Activated CD4-positive, alpha-beta memory T cell treated with anti-CD3 and anti-CD28 coated beads for 36 hours (primary cell): ENCODE measurements around the gene UBA5. TPM values are rescaled to one million over a fixed set of nuclear protein-coding genes. Genes with fewer than 3 reads are reported as not detected.
A peak's percentile ranks its signal among the peaks of the same experiment; 100 is the strongest.
"Not testable (repeated sequence)": the region's sequence is repeated elsewhere in the genome, so short reads cannot be mapped to it uniquely, and the experiment has no call there.

Source experiments
- CTCF ChIA-PET: fragments of 350-600 bp; sonication (Branson Sonifier 250); formaldehyde crosslinking; loops from one replicate; lab custom pipeline; 2021; ENCODE audit warnings: antibody characterized with exemption, inconsistent platforms; lab: Charles Lee
- POLR2A ChIA-PET: fragments of 350-600 bp; sonication (Branson Sonifier 250); formaldehyde crosslinking; loops from one replicate; lab custom pipeline; 2021; ENCODE audit warnings: antibody characterized with exemption; lab: Charles Lee
- DNase-seq: peaks from one replicate; pipeline ENCODE4 v3.0.0-alpha.2; 2020
- H3K27ac Mint-ChIP-seq: one replicate; pipeline ENCODE4 v1.8.0; 2021; ENCODE audit warnings: mixed read lengths
- H3K27me3 Mint-ChIP-seq: one replicate; pipeline ENCODE4 v1.8.0; 2021; ENCODE audit warnings: mixed read lengths
- H3K36me3 Mint-ChIP-seq: one replicate; pipeline ENCODE4 v1.8.0; 2021; ENCODE audit warnings: mixed read lengths
- H3K4me1 Mint-ChIP-seq: one replicate; pipeline ENCODE4 v1.8.0; 2021; ENCODE audit warnings: low read depth, mixed read lengths
- H3K4me3 Mint-ChIP-seq: one replicate; pipeline ENCODE4 v1.8.0; 2021; ENCODE audit warnings: mild to moderate bottlenecking, mixed read lengths
- H3K9me3 Mint-ChIP-seq: one replicate; pipeline ENCODE4 v1.8.0; 2021; ENCODE audit warnings: mixed read lengths
- intact Hi-C: fragments of 100-400 bp; cut with micrococcal nuclease; formaldehyde crosslinking; loops from one replicate; pipeline ENCODE4 v1.15.1; 2023
- total RNA-seq, 2 experiments: library from RNA; stranded (reverse); gene quantifications; one replicate each; pipeline ENCODE4 v1.2.3, GENCODE V29; 2021

Gene UBA5
- total RNA-seq = 10 to 100 TPM; 50.4 to 58.3 TPM

DNA sequence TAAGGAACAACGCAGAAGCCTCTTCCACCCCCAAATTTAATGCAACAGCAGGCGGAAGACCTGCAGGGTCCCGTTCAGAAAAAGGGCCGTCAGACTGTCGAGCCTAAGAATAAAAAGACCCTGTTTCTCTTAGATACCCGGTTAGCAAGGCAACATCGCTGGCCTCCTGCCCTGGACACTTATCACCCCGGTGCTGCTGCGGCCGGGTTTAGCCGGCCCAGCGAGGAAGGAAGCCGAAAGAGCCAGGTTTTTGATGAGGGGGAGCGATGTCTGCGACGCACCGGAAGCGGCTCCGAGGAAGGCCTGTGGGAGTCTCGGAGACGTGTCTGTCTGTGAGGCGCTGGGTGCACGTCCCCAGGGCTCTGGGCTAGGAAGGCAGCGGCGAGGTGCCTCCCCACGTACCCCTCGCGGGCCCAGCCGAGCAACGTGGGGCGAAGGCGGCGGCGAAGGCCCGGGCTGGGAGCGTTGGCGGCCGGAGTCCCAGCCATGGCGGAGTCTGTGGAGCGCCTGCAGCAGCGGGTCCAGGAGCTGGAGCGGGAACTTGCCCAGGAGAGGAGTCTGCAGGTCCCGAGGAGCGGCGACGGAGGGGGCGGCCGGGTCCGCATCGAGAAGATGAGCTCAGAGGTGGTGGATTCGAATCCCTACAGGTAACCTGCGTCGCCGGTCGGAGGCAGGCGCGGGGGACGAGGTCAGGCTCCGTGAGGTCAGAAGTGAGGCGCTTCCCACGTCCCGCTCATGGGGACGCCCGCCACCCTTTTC lies at the start of gene UBA5:
TSS of gene UBA5 (plus strand) at position 278 of the 759 bp plus-strand sequence. CDS start at position 487, 209 bp downstream.
- no peaks in the 10 kb centered on the region for H3K9me3 Mint-ChIP-seq
- peaks cover 49% of the 10 kb centered on the region for H3K4me1 Mint-ChIP-seq

DNA sequence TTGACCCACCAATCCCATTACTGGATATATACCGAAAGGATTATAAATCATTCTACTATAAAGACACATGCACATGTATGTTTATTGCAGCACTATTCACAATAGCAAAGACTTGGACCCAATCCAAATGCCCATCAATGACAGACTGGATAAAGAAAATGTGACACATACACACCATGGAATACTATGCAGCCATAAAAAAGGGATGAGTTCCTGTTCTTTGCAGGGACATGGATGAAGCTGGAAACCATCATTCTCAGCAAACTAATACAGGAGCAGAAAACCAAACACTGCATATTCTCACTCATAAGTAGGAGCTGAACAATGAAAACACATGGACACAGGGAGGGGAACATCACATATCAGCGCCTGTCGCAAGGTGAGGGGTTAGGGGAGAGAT lies 44.8 kb upstream of the UBA5 start:
- H3K4me3 Mint-ChIP-seq, intact Hi-C loops, H3K27ac Mint-ChIP-seq, POLR2A ChIA-PET, CTCF ChIA-PET, H3K4me1 Mint-ChIP-seq, H3K27me3 Mint-ChIP-seq, H3K9me3 Mint-ChIP-seq, DNase-seq: not testable (repeated sequence)
- H3K36me3 Mint-ChIP-seq = peaks cover 39% of the 10 kb centered on the region

More for the DNA sequence above, at the start of gene UBA5:
- H3K27me3 Mint-ChIP-seq = no peaks in the 10 kb centered on the region
- ChIA-PET POLR2A (interaction anchor here (1.1 to 1.2 kb wide), 4 partner anchors 10 to 243 kb away, joined by 3 to 5 read pairs (median 3); partner anchors contain the start of gene DNAJC13), CTCF (interaction anchor here (0.6 to 2.3 kb wide), 7 partner anchors 9 to 124 kb away, joined by 3 to 10 read pairs (median 4); no protein-coding TSS in a partner anchor)
- peak within 1 kb of the TSS; percentile 88 for H3K27ac Mint-ChIP-seq
- peak; percentile 79 for DNase-seq
- peak within 1 kb of the TSS; percentile 93 for H3K4me3 Mint-ChIP-seq
- H3K36me3 Mint-ChIP-seq = peaks cover 9% of the 10 kb centered on the region
- intact Hi-C loops = loop anchor here (1.0 to 5.0 kb wide), 3 partner anchors 62 to 913 kb away; partner anchors contain the start of genes CDV3, DNAJC13 and NPHP3

DNA sequence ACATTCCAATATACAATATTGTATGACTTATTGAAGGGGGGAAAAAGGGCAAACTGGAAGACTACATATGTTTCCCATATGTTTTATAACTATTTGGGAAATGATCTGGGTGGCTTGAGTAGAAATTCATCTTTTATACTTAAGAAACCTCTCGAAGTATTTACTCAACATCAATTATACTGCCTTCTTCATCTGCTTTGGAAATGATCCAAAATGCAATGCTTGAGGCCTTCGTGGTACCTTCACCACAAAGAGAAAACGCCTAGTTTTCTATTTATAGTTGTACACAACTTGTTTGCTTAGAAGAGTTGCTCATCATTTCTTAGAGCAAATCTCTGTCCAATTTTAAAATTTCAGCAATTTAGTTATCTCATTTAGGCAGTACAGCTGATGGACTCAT lies 44.2 kb upstream of the UBA5 start:
- H3K9me3 Mint-ChIP-seq = peaks cover 9% of the 10 kb centered on the region
- DNase-seq = no peak
- peaks cover 44% of the 10 kb centered on the region for H3K36me3 Mint-ChIP-seq
- H3K27me3 Mint-ChIP-seq = no peaks in the 10 kb centered on the region
- POLR2A ChIA-PET = no interaction called here
- no peaks in the 10 kb centered on the region for H3K4me1 Mint-ChIP-seq
- no peak overlapping the region for H3K4me3 Mint-ChIP-seq
- H3K27ac Mint-ChIP-seq = no peak overlapping the region
- CTCF ChIA-PET = no interaction called here
- intact Hi-C loops = no loop called here

DNA sequence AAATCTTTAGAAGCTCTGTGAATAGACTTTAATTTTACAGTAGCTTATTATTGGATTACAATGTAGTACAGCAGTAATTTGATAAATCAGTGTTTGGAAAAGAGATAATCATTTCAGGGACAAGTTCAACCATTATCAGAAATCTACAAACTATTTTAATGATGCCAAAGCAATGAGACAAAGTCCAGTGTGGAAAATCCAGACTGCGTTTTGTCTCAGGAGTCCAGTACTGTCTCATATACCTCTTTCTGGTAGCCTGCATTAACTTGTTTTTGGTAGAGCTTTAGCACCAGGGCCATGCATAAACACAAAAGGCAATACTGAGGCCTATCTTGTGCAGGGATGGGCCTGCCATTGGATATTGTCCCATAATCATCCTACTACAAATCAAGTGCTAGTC lies 43.3 kb upstream of the UBA5 start:
- ChIA-PET POLR2A (no interaction called here), CTCF (no interaction called here)
- H3K9me3 Mint-ChIP-seq = peaks cover 8% of the 10 kb centered on the region
- intact Hi-C loops = no loop called here
- DNase-seq = no peak
- H3K4me3 Mint-ChIP-seq = no peak overlapping the region
- H3K4me1 Mint-ChIP-seq = no peaks in the 10 kb centered on the region
- no peak overlapping the region for H3K27ac Mint-ChIP-seq
- no peaks in the 10 kb centered on the region for H3K27me3 Mint-ChIP-seq
- H3K36me3 Mint-ChIP-seq = peaks cover 44% of the 10 kb centered on the region

DNA sequence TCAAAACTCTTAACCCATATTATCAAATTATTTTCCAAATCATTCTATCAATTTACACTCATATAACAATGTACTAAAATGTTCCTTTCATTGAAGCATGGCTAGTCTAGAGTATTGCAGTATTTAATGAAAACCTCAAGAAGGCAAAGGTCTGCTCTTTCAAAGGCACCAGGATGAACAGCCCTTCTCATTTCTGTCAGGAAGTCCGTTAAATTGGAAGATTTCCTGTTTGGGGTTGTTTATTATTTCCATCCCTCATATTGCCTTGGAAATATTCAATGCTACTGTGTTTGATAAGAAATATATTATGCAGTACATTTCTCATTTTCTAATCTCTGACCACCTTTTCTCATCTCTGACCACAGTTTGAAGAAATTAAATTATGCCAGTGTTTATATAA lies 38.0 kb upstream of the UBA5 start:
- ChIA-PET POLR2A (no interaction called here), CTCF (no interaction called here)
- Mint-ChIP-seq H3K36me3 (peaks cover 31% of the 10 kb centered on the region), H3K27ac (no peak overlapping the region), H3K27me3 (no peaks in the 10 kb centered on the region), H3K4me1 (no peaks in the 10 kb centered on the region), H3K9me3 (no peaks in the 10 kb centered on the region), H3K4me3 (no peak overlapping the region)
- DNase-seq = no peak
- intact Hi-C loops = no loop called here

DNA sequence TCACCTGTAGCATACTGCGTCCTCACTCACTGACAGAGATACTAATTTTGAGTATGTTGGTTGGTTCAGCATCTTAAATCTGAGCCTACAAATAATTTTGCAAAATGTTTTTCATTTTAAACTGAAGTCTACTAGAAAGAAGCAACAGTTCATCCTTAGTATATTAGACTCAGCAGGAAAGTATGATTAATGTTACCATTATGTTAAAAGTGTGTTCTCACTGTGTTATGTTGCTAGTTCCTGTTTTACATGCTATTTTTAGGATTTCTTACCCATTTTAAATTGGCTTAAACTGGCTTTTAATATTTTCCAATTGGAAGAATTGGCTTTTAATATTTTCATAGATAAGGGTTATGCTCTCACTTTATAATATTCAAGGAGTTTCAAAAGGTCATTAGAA lies 37.4 kb upstream of the UBA5 start:
- peaks cover 27% of the 10 kb centered on the region for H3K36me3 Mint-ChIP-seq

DNA sequence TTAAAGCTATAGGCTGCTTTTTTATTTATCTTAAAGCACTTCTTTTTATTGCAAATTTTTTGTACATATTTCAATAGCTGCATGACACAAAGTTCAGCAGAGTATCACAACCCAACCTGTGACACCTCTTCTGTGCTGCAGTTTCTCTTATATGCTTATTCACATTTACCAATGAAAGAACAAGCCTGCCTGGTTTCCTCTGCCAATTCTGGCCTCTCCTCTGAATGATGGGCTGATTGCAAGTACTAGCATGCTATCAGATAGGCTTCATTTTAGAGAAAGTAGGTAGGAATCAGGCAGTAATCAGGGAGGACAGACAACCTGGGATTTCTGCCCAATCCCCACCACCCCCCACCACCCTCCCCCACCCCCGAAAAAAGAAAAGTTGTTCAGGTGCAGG lies 36.5 kb upstream of the UBA5 start:
- POLR2A ChIA-PET = no interaction called here
- CTCF ChIA-PET = interaction anchor here (0.7 to 1.5 kb wide), 3 partner anchors 20 to 87 kb away, joined by 3 to 11 read pairs (median 3); no protein-coding TSS in a partner anchor
- Mint-ChIP-seq H3K4me3 (no peak overlapping the region), H3K4me1 (no peaks in the 10 kb centered on the region), H3K27ac (no peak overlapping the region), H3K36me3 (peaks cover 27% of the 10 kb centered on the region), H3K9me3 (no peaks in the 10 kb centered on the region), H3K27me3 (no peaks in the 10 kb centered on the region)
- intact Hi-C loops = no loop called here
- DNase-seq = no peak

More for the DNA sequence above, 37.4 kb upstream of the UBA5 start:
- no peaks in the 10 kb centered on the region for H3K27me3 Mint-ChIP-seq
- no peaks in the 10 kb centered on the region for H3K9me3 Mint-ChIP-seq
- no peak for DNase-seq
- H3K27ac Mint-ChIP-seq = no peak overlapping the region
- H3K4me1 Mint-ChIP-seq = no peaks in the 10 kb centered on the region
- ChIA-PET CTCF (interaction anchor here (0.6 to 1.5 kb wide), 3 partner anchors 21 to 86 kb away, joined by 3 to 11 read pairs (median 3); no protein-coding TSS in a partner anchor), POLR2A (no interaction called here)
- no peak overlapping the region for H3K4me3 Mint-ChIP-seq
- intact Hi-C loops = no loop called here

DNA sequence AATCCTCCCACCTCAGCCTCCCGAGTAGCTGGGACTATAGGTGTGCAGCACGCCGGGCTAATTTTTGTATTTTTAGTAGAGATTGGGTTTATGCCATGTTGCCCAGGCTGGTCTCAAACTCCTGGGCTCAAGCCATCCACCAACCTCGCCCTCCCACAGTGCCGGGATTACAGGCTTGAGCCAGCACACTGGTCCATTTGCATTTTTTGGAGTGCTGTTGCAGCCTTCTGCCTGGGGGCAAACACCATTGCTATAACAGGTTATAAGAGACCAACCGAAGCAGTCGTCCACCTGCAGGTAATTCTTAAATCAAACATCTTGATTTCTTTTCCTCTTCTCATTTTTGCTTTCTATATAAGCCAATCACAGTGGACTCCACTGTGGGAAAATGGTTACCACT lies 35.3 kb upstream of the UBA5 start:
- Mint-ChIP-seq H3K27ac (no peak overlapping the region), H3K4me1 (peaks cover under 1% of the 10 kb centered on the region), H3K4me3 (no peak overlapping the region), H3K36me3 (peaks cover 28% of the 10 kb centered on the region), H3K9me3 (no peaks in the 10 kb centered on the region), H3K27me3 (no peaks in the 10 kb centered on the region)
- POLR2A ChIA-PET = no interaction called here
- CTCF ChIA-PET = no interaction called here
- DNase-seq = no peak
- intact Hi-C loops = no loop called here

DNA sequence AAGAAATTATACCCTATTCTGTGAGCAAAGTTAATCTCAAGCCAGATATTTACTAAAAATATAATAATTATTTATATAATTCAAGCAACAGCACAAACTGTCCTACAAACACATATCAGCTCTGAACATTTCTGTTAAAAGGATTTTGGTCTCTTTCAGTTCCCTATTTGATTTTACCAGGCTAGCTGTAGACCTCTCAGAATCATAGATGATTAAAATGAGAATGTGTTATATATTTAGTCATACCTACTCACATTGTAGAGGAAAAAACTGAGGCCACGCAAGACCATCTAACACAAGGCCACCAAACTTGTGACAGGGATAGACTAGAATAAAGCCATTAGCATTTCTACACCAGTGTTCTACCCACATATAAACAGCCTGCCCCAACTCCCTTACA lies 34.5 kb upstream of the UBA5 start:
- POLR2A ChIA-PET = no interaction called here
- no peak overlapping the region for H3K27ac Mint-ChIP-seq
- no peak overlapping the region for H3K4me3 Mint-ChIP-seq
- H3K9me3 Mint-ChIP-seq = no peaks in the 10 kb centered on the region
- no peaks in the 10 kb centered on the region for H3K27me3 Mint-ChIP-seq
- peaks cover 4% of the 10 kb centered on the region for H3K4me1 Mint-ChIP-seq
- DNase-seq = no peak
- peaks cover 25% of the 10 kb centered on the region for H3K36me3 Mint-ChIP-seq
- intact Hi-C loops = no loop called here
- CTCF ChIA-PET = no interaction called here

DNA sequence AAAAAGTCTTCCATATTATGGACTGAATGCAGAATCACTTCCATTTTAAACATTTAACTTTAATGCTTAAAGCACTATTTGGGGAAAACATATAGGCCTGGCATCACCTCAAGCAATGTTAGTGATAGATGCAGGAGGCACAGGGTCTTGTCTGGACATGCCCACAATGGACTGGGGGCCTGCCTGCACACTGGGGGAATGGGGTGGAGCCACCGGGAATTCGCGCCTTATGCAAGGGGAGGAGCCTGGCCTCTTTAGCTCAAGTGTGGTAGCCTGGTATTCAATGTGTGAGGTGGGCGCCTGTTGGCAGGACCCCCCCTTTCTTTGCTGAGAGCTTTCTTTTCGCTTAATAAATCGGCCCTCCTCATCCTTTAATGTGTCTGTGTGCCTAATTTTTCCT lies 33.2 kb upstream of the UBA5 start:
- no peak overlapping the region for H3K4me3 Mint-ChIP-seq
- intact Hi-C loops = no loop called here
- peaks cover 17% of the 10 kb centered on the region for H3K36me3 Mint-ChIP-seq
- CTCF ChIA-PET = no interaction called here
- H3K27ac Mint-ChIP-seq = no peak overlapping the region
- H3K27me3 Mint-ChIP-seq = no peaks in the 10 kb centered on the region
- POLR2A ChIA-PET = no interaction called here
- no peak for DNase-seq
- peaks cover 4% of the 10 kb centered on the region for H3K4me1 Mint-ChIP-seq
- no peaks in the 10 kb centered on the region for H3K9me3 Mint-ChIP-seq

DNA sequence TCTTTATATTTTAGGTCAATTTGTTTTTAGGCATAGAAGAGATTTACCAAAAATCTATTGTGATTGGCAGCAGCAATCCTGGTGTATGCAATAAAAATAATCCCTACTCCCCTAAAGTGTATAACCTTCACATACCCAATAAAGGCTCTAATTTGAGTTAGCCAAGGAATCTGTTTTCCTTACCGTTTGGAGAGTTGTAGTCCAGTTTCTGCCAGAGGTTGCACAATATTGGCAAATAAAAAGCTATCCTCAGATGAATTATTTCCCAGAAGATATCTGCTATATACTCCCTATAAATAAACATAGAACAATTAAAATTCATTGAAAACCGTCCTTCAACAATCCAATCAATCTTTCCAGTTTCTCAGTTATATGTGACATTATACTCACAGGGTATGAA lies 32.0 kb upstream of the UBA5 start:
- Mint-ChIP-seq H3K4me3 (no peak overlapping the region), H3K36me3 (peaks cover 16% of the 10 kb centered on the region), H3K27ac (no peak overlapping the region), H3K4me1 (peaks cover 4% of the 10 kb centered on the region), H3K27me3 (no peaks in the 10 kb centered on the region), H3K9me3 (no peaks in the 10 kb centered on the region)
- intact Hi-C loops = no loop called here
- DNase-seq = no peak
- POLR2A ChIA-PET = no interaction called here
- CTCF ChIA-PET = no interaction called here

DNA sequence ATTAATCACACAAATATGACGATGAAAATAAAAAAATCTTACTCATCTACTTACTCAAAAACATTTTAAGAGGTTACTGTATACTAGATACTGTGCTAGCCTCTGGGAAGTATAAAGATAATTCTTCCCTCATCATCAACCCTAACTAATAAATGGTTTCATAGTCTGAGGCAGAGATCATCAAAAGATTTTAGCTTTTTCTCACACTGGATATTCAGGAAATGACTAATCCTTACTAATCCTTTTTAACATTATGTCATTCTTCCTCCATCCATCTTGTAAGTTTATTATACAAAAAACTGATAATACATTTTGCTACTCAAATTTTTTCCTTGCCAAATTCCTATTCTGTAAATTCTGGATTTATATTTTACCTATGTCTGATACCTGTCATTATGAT lies 30.2 kb upstream of the UBA5 start:
- Mint-ChIP-seq H3K4me1 (peaks cover 4% of the 10 kb centered on the region), H3K36me3 (peaks cover 14% of the 10 kb centered on the region), H3K4me3 (no peak overlapping the region), H3K9me3 (no peaks in the 10 kb centered on the region), H3K27me3 (no peaks in the 10 kb centered on the region), H3K27ac (no peak overlapping the region)
- ChIA-PET POLR2A (no interaction called here), CTCF (no interaction called here)
- no peak for DNase-seq
- intact Hi-C loops = no loop called here

DNA sequence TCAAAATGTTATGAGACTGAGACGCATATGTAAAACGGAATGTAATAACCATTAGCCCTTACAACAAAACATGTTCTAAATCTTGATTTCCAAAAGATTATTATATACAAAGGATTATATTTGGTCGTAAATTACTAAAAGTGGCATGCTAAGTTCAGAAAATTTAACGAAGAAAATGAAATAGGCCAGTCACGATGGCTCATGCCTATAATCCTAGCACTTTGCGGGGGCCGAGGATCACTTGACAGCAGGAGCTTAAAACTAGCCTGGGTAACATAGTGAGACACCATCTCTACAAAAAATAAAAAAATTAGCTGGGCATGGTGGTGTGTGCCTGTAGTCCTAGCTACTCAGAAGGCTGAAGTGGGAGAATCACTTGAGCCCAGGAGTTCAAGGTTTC lies 29.5 kb upstream of the UBA5 start:
- DNase-seq = no peak
- ChIA-PET CTCF (interaction anchor here (1.1 kb wide), 1 partner anchor 11 kb away, joined by 5 read pairs; no protein-coding TSS in a partner anchor), POLR2A (no interaction called here)
- Mint-ChIP-seq H3K27me3 (no peaks in the 10 kb centered on the region), H3K36me3 (peaks cover 17% of the 10 kb centered on the region), H3K4me1 (peaks cover 4% of the 10 kb centered on the region), H3K27ac (no peak overlapping the region), H3K4me3 (no peak overlapping the region), H3K9me3 (no peaks in the 10 kb centered on the region)
- intact Hi-C loops = no loop called here
